ENCODE measurements around the gene WDR7.

- TF ChIP-seq CTCF (IDR thresholded peaks at IDR 0.05; ENCODE audit: low read length) (no peak), EZH2 (IDR thresholded peaks at IDR 0.05; ENCODE audit: borderline replicate concordance, low read length) (no peak)
Observed at GRCh38 chr18:56890632-56891031, 239.5 kb downstream of the WDR7 start.

All from OCI-LY1 (cell line).